NCI-H524 (cell line): ENCODE data around the gene PHLPP2.
"Not testable (repeated sequence)": the region's sequence is repeated elsewhere in the genome, so short reads cannot be mapped to it uniquely, and the experiment has no call there.

Experiments
- DNase-seq, 2 experiments: peaks; one replicate each; lab custom pipeline; 2025; lab: John Stamatoyannopoulos, UW

Gene PHLPP2

DNA sequence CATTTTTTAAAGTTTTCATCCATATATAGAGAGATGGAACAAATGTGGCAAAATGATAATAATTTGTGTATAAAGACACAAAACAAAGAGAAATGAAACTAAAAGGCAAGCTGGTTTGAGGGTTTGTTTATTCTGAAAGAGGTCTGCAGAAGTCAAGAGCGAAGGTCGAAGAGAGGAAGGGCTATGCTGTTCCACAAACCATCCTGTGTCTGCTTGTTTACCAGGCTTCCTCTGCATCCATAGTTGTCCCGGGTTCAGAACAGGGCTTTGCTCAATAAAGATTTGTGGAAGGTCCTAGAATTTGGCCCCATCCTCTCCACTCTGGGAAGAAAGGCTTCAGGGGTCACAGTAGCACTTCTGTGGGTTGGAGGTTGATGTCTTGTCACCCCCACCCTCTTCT, 100.9 kb downstream of the PHLPP2 start:
- no peak for DNase-seq

DNA sequence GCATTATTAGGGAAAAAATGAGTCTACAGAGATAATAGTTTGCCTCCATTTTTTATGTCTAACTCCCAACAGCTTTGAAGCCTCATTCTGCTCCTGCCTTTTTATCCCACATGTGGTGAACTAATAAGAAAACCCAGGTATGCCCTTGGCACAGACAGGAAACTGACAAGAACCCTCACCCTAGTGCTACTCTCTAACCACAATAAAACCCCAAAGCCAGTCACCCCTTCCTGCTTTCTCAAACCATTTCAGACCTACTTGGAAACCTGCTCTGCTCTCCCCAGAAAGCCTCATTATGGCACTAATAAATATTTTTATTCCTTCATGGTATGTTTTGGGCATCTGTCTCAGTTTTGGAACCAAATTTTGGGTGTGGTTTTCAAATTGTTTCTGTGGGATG, 102.4 kb downstream of the PHLPP2 start:
- DNase-seq: no peak

GRCh38 chr16:71618429-71618828, 106.1 kb downstream of the PHLPP2 start:
- no peak for DNase-seq

GRCh38 chr16:71614956-71615355, 109.5 kb downstream of the PHLPP2 start:
- DNase-seq: not testable (repeated sequence)

DNA sequence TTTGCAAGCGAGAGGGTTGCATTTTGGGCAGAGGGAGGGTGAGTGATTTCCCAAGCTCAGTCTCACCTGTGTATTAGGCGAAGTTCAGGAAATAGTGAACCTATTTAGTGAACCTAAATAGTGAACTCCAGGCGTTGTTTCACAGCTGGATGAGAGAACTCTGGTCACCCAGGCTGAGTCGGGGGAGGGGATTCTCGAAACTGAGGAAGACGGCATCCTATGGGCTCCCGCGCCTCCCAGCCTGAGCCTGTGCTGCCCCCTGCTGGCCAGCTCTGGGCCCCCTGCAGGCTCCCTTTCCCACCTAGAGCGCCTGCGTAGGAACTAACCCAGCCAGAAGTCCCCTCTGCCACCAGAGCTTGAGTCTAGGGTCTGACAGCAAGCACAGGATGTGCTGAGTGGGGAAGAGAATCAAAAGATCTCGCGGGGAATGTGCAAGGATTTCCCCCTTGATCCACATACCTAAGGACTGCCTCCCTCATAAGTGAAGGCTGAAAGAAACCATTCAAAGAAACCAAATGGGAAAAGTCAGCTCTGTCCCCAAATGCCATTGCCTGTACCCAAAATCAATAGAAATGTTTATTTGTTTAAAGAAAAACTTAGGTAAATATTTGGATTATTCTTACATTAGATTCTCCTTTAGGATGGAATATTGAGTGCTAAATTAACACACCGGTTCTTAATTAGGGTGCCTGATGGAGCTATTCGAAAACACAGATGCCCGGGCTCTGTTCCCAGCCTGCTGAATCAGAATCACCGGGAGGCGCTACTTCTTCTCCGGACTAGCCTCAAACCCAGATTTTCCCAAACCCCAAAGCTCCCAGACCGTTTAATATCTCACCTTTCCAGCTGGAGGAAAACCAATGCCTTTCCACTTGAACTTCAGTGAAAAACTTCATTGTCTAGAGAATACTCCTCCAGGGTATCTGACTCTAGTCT, 113.3 kb downstream of the PHLPP2 start:
- DNase-seq: peak; percentile 51 to 78

- DNase-seq: no peak
These were observed 114.1 kb downstream of the PHLPP2 start for GRCh38 chr16:71610447-71610846.

DNA sequence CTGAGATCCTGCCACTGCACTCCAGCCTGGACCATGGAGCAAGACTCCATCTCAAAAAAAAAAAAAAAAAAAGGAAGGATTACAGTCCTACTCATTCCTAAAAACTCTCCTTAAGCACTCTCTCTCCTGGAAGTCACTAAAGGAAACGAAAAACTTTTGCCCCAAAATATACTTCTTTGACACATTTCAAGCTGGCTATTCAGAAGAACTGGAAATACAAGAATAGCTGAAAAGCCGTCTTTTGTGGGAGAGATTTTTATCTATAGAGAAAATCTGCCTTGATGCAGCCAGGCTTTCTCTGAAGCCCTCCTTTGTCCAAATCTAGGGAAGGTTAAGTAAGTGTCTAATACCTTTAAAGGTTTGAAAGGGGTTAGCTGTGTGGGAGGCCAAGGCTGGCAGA, 115.4 kb downstream of the PHLPP2 start:
- DNase-seq: no peak

- no peak for DNase-seq
These were observed 123.7 kb downstream of the PHLPP2 start for GRCh38 chr16:71600822-71601221.

DNA sequence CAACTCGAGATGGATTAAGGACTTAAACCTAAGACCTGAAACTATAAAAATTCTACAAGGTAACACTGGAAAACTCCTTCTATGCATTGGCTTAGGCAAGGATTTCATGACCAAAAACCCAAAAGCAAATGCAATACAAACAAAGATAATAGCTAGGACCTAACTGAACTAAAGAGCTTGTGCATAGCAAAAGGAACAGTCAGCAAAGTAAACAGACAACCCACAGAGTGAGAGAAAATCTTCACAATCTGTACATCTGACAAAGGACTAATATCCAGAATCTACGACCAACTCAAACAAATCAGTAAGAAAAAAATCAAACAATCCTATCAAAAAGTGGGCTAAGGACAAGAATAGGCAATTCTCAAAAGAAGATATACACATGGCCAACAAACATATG, 126.1 kb downstream of the PHLPP2 start:
- not testable (repeated sequence) for DNase-seq

GRCh38 chr16:71595340-71595826, 129.1 kb downstream of the PHLPP2 start:
- not testable (repeated sequence) for DNase-seq
